C4-2B (cell line): ENCODE measurements around the gene ATP6V1E1.

Experiments used
- CTCF ChIP-seq: fragments of 450-650 bp; conservative IDR thresholded peaks from 2 replicates; pipeline ENCODE4 v1.5.1; 2017; ENCODE audit warnings: mild to moderate bottlenecking
- ZFX ChIP-seq: fragments of 450-650 bp; IDR thresholded peaks from 2 replicates; pipeline ENCODE4 v1.6.1; 2017

GRCh38 chr22:17587629-17588028 is 40.9 kb downstream of the ATP6V1E1 start:
- TF ChIP-seq CTCF (no peak), ZFX (no peak)
